8988T (cell line): ENCODE results near the gene PDE5A.
A peak's percentile ranks its signal among the peaks of the same experiment; 100 is the strongest.

Experiments used
- DNase-seq: peaks from one replicate; pipeline ENCODE4 v3.0.0; 2011

Gene PDE5A

GRCh38 chr4:119580293-119580692 is 48.3 kb downstream of the PDE5A start:
- DNase-seq, result no peak

GRCh38 chr4:119579823-119580222 is 48.8 kb downstream of the PDE5A start:
- DNase-seq, result no peak

GRCh38 chr4:119570401-119570800 is 58.2 kb downstream of the PDE5A start:
- no peak for DNase-seq

GRCh38 chr4:119564106-119564505 is 64.5 kb downstream of the PDE5A start:
- DNase-seq, result no peak

- DNase-seq, result no peak
Observed at GRCh38 chr4:119559044-119559647, 69.5 kb downstream of the PDE5A start.

GRCh38 chr4:119550857-119551532 is 77.6 kb downstream of the PDE5A start:
- no peak for DNase-seq

- DNase-seq, result no peak
Observed at GRCh38 chr4:119549639-119550038, 79.0 kb downstream of the PDE5A start.

GRCh38 chr4:119543779-119544178 is 84.8 kb downstream of the PDE5A start:
- DNase-seq, result no peak

GRCh38 chr4:119543187-119543586 is 85.4 kb downstream of the PDE5A start:
- no peak for DNase-seq

GRCh38 chr4:119540249-119540648 is 88.4 kb downstream of the PDE5A start:
- DNase-seq, result no peak

GRCh38 chr4:119537586-119537985 is 91.0 kb downstream of the PDE5A start:
- no peak for DNase-seq

- no peak for DNase-seq
Observed at GRCh38 chr4:119536572-119537528, 91.8 kb downstream of the PDE5A start.

GRCh38 chr4:119532319-119532718 is 96.3 kb downstream of the PDE5A start:
- DNase-seq, result no peak

GRCh38 chr4:119529788-119530187 is 98.8 kb downstream of the PDE5A start:
- DNase-seq, result no peak

- DNase-seq, result no peak
Observed at GRCh38 chr4:119526786-119527550, 101.6 kb downstream of the PDE5A start.

GRCh38 chr4:119525771-119526712 is 102.6 kb downstream of the PDE5A start:
- DNase-seq, result no peak

GRCh38 chr4:119525005-119525749 is 103.4 kb downstream of the PDE5A start:
- DNase-seq, result peak; percentile 14

GRCh38 chr4:119523399-119523798 is 105.2 kb downstream of the PDE5A start:
- DNase-seq, result no peak

GRCh38 chr4:119521268-119521667 is 107.3 kb downstream of the PDE5A start:
- no peak for DNase-seq

GRCh38 chr4:119518915-119519410 is 109.6 kb downstream of the PDE5A start:
- no peak for DNase-seq
